Activated T-helper 2 cell treated with anti-CD3 and anti-CD28 coated beads, Interferon-gamma antibody, Interleukin-2, Interleukin-4, amounts not matched to agents 10 μg/mL and 5 μg/mL and 100 μg/mL, durations not matched to agents 14 hours and 24 hours and 36 hours (primary cell): ENCODE data around the gene TPRG1. TPM values are rescaled to one million over a fixed set of nuclear protein-coding genes. Genes with fewer than 3 reads are reported as not detected.
"Not testable (repeated sequence)": the region's sequence is repeated elsewhere in the genome, so short reads cannot be mapped to it uniquely, and the experiment has no call there.

ENCODE experiments used
- DNase-seq: peaks from one replicate; pipeline ENCODE4 v3.0.0; 2021; ENCODE audit warnings: low spot score
- H3K27ac Mint-ChIP-seq: one replicate; pipeline ENCODE4 v1.8.0; 2021; ENCODE audit warnings: mixed read lengths
- H3K27me3 Mint-ChIP-seq: one replicate; pipeline ENCODE4 v1.8.0; 2021; ENCODE audit warnings: low read depth, mixed read lengths
- H3K36me3 Mint-ChIP-seq: one replicate; pipeline ENCODE4 v1.8.0; 2021; ENCODE audit warnings: low read depth, mixed read lengths
- H3K4me1 Mint-ChIP-seq: one replicate; pipeline ENCODE4 v1.8.0; 2021; ENCODE audit warnings: low read depth, mixed read lengths
- H3K4me3 Mint-ChIP-seq: one replicate; pipeline ENCODE4 v1.8.0; 2021; ENCODE audit warnings: low read depth, mild to moderate bottlenecking, moderate library complexity, mixed read lengths
- H3K9me3 Mint-ChIP-seq: one replicate; pipeline ENCODE4 v1.8.0; 2021; ENCODE audit warnings: mixed read lengths
- intact Hi-C: fragments of 100-400 bp; cut with micrococcal nuclease; formaldehyde crosslinking; loops from one replicate; pipeline ENCODE4 v1.15.1; 2023
- total RNA-seq: library from RNA; stranded (reverse); gene quantifications from 2 replicates; pipeline ENCODE4 v1.2.3, GENCODE V29; 2022

Gene TPRG1
- total RNA-seq, 1 donor from 2014 or later, result 91.8 TPM

DNA sequence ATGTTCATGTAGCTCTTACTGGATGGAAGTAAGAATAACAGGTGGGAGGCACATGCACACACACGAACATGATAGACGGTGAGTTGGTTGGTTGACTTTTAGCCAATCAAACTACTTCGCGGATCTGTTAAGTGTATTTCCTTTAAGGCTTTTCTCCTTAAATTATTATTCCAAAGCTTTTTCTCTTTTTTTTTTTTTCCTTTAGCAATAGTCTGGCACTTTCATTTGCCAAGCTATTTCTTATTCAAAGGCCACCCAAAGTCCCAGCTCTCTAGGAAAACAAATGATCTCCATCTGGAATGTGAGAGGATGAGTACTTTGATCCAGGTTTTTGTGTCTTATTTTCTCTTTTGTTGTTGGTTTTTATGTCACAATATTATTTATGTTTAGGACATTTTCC, 141.1 kb downstream of the TPRG1 start:
- no peak for DNase-seq
- Mint-ChIP-seq H3K27ac (peak overlapping the region; percentile 36), H3K27me3 (no peaks in the 10 kb centered on the region), H3K4me1 (peaks cover 60% of the 10 kb centered on the region), H3K9me3 (peaks cover 5% of the 10 kb centered on the region), H3K36me3 (peaks cover 98% of the 10 kb centered on the region), H3K4me3 (peak overlapping the region; percentile 86)
- intact Hi-C loops, result no loop called here

- Mint-ChIP-seq H3K4me1 (peaks cover 81% of the 10 kb centered on the region), H3K9me3 (peaks cover 21% of the 10 kb centered on the region), H3K27me3 (no peaks in the 10 kb centered on the region), H3K4me3 (peak overlapping the region; percentile 49), H3K36me3 (peaks cover 100% of the 10 kb centered on the region), H3K27ac (peak overlapping the region; percentile 69)
- intact Hi-C loops, result no loop called here
- DNase-seq, result no peak
Measured at GRCh38 chr3:189316296-189317019, 144.7 kb downstream of the TPRG1 start.

DNA sequence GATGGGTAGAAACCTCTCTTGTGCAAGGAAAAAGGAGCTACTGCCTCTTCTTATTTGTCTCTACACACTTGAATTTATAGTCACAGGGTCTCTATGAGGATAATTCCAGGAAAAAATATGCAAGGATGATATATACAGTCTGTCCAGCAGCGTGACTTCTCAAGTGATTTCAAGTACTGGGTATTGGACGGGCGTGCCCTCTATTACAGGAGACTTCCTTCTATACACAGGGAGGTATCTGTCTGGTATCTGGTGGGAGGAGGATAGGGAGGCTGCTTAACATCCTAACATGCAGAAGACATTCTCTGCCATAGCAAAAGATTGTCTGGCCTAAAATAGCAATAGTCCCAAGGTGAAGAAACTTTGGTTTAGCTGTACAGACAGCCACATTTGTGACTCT, 146.1 kb downstream of the TPRG1 start:
- peaks cover 88% of the 10 kb centered on the region for H3K4me1 Mint-ChIP-seq
- intact Hi-C loops, result no loop called here
- no peaks in the 10 kb centered on the region for H3K27me3 Mint-ChIP-seq
- H3K27ac Mint-ChIP-seq, result peak overlapping the region; percentile 51
- no peak for DNase-seq
- H3K4me3 Mint-ChIP-seq, result peak overlapping the region; percentile 22
- peaks cover 34% of the 10 kb centered on the region for H3K9me3 Mint-ChIP-seq
- H3K36me3 Mint-ChIP-seq, result peaks cover 100% of the 10 kb centered on the region

GRCh38 chr3:189320511-189320910, 148.7 kb downstream of the TPRG1 start:
- no peak for DNase-seq
- intact Hi-C loops, result loop anchor here (5.0 kb wide), 1 partner anchor 627 kb away; no protein-coding TSS in a partner anchor
- peak overlapping the region; percentile 68 for H3K27ac Mint-ChIP-seq
- peaks cover 30% of the 10 kb centered on the region for H3K9me3 Mint-ChIP-seq
- peaks cover 91% of the 10 kb centered on the region for H3K4me1 Mint-ChIP-seq
- peaks cover 95% of the 10 kb centered on the region for H3K36me3 Mint-ChIP-seq
- no peak overlapping the region for H3K4me3 Mint-ChIP-seq
- no peaks in the 10 kb centered on the region for H3K27me3 Mint-ChIP-seq

DNA sequence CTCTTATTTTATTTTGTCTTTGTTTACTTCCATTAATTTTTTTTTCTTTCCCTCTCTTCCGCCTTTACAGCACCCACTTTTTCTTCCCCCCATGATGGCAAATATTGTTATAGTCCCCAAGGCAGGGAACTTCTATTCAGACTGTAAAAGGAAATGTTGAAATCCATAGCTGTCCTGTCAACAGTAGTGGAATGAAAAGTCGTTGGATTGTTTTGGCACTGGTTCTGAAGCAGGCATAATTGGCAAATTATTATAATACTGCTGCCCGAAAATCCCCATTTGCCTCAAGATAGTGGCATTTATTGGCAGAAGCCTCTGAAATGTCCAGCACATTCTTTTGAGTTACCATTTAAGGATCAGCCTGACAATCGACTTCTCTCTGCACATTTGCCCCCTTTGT, 150.6 kb downstream of the TPRG1 start:
- no peaks in the 10 kb centered on the region for H3K27me3 Mint-ChIP-seq
- no peak for DNase-seq
- peaks cover 92% of the 10 kb centered on the region for H3K36me3 Mint-ChIP-seq
- no peak overlapping the region for H3K4me3 Mint-ChIP-seq
- peaks cover 36% of the 10 kb centered on the region for H3K9me3 Mint-ChIP-seq
- peaks cover 89% of the 10 kb centered on the region for H3K4me1 Mint-ChIP-seq
- peak overlapping the region; percentile 100 for H3K27ac Mint-ChIP-seq
- intact Hi-C loops, result loop anchor here (5.0 kb wide), 1 partner anchor 625 kb away; no protein-coding TSS in a partner anchor

DNA sequence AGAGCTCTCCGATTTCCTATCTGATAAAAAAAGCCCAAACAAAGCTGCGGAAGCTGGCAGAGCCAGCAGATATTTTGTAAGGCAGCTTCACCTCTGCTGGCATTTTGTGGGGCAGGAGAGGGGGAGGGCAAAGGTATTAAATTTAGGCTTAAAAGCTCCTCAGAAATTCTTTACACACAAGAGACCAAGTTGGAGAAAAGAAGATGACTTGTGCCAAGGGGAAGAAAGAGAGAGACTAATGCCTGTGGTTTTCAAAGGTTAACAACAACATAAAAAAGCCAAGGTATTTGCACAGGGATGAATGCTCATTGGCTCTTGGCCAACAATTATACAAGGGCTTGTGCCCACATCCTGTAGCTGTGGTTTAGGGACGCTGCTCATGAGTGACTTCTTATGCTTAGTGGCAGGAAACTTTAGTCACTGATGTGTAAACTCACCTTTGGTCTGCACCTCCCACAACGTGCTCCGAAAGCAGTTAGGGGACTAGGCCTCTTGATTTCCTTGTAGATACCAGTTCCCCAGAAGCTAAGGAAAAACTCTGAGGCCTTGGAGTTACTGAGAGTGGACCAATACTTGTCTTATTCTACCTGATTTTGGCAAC, 152.9 kb downstream of the TPRG1 start:
- peak overlapping the region; percentile 82 for H3K4me3 Mint-ChIP-seq
- H3K27ac Mint-ChIP-seq, result peak overlapping the region; percentile 100
- H3K36me3 Mint-ChIP-seq, result peaks cover 87% of the 10 kb centered on the region
- intact Hi-C loops, result loop anchor here (1.0 to 5.0 kb wide), 7 partner anchors 16 to 623 kb away; no protein-coding TSS in a partner anchor
- H3K9me3 Mint-ChIP-seq, result peaks cover 40% of the 10 kb centered on the region
- H3K27me3 Mint-ChIP-seq, result no peaks in the 10 kb centered on the region
- H3K4me1 Mint-ChIP-seq, result peaks cover 83% of the 10 kb centered on the region
- peak; percentile 88 for DNase-seq

GRCh38 chr3:189325454-189325853, 153.7 kb downstream of the TPRG1 start:
- peaks cover 83% of the 10 kb centered on the region for H3K4me1 Mint-ChIP-seq
- intact Hi-C loops, result loop anchor here (2.0 kb wide), 2 partner anchors 49 to 69 kb away; no protein-coding TSS in a partner anchor
- H3K36me3 Mint-ChIP-seq, result peaks cover 84% of the 10 kb centered on the region
- H3K27me3 Mint-ChIP-seq, result no peaks in the 10 kb centered on the region
- peaks cover 35% of the 10 kb centered on the region for H3K9me3 Mint-ChIP-seq
- peak overlapping the region; percentile 100 for H3K27ac Mint-ChIP-seq
- no peak for DNase-seq
- no peak overlapping the region for H3K4me3 Mint-ChIP-seq

DNA sequence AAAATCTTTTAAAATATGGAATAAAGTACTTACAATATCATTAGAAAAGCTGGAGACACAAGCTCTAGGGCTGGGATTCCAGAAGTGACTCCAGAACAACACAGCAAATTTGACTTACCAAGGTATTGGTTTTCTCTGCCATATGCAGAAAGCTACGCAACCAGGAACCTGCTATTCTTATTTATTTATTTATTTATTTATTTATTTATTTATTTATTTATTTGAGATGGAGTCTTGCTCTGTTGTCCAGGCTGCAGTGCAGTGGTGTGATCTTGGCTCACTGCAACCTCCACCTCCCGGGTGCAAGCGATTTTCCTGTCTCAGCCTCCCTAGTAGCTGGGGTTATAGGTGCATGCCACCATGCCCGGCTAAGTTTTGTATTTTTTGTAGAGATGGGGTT, 157.9 kb downstream of the TPRG1 start:
- intact Hi-C loops, result loop anchor here (2.0 to 5.0 kb wide), 4 partner anchors 25 to 293 kb away; no protein-coding TSS in a partner anchor
- DNase-seq, H3K27me3 Mint-ChIP-seq: not testable (repeated sequence)
- H3K9me3 Mint-ChIP-seq, result peaks cover 27% of the 10 kb centered on the region
- peaks cover 71% of the 10 kb centered on the region for H3K36me3 Mint-ChIP-seq
- peak overlapping the region; percentile 27 for H3K4me3 Mint-ChIP-seq
- H3K4me1 Mint-ChIP-seq, result peaks cover 76% of the 10 kb centered on the region
- peak overlapping the region; percentile 93 for H3K27ac Mint-ChIP-seq

GRCh38 chr3:189330066-189330465, 158.3 kb downstream of the TPRG1 start:
- Mint-ChIP-seq H3K9me3 (peaks cover 27% of the 10 kb centered on the region), H3K27ac (peak overlapping the region; percentile 93), H3K27me3 (no peaks in the 10 kb centered on the region), H3K36me3 (peaks cover 70% of the 10 kb centered on the region), H3K4me1 (peaks cover 77% of the 10 kb centered on the region), H3K4me3 (peak overlapping the region; percentile 27)
- intact Hi-C loops, result loop anchor here (2.0 to 5.0 kb wide), 4 partner anchors 25 to 293 kb away; no protein-coding TSS in a partner anchor
- DNase-seq, result no peak

DNA sequence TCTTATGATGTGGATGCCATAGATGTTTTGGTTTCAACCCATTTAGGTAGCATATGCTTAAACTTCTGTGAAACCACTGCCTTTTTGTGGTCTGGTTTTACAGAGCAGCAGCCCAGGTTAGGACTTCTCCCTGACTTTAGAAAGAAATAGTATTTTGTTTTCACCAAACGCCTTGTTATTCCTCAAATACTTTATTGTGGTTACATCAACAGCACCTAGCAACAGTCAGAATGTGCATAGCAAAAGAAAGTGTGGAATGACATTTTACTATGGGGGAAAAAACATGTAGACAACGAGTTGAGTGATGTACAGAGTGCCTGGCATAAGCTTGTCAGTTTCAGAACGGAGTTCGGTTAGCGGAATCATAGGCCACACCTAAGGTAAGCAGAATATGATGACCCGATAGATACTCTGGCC, 159.2 kb downstream of the TPRG1 start:
- peak overlapping the region; percentile 47 for H3K4me3 Mint-ChIP-seq
- peaks cover 72% of the 10 kb centered on the region for H3K4me1 Mint-ChIP-seq
- peak overlapping the region; percentile 93 for H3K27ac Mint-ChIP-seq
- H3K9me3 Mint-ChIP-seq, result peaks cover 30% of the 10 kb centered on the region
- peaks cover 66% of the 10 kb centered on the region for H3K36me3 Mint-ChIP-seq
- H3K27me3 Mint-ChIP-seq, result no peaks in the 10 kb centered on the region
- intact Hi-C loops, result loop anchor here (1.0 to 5.0 kb wide), 7 partner anchors 23 to 292 kb away; no protein-coding TSS in a partner anchor
- DNase-seq, result no peak

- intact Hi-C loops, result loop anchor here (5.0 kb wide), 1 partner anchor 33 kb away; no protein-coding TSS in a partner anchor
- DNase-seq, result no peak
- H3K27me3 Mint-ChIP-seq, result no peaks in the 10 kb centered on the region
- peaks cover 29% of the 10 kb centered on the region for H3K9me3 Mint-ChIP-seq
- peaks cover 58% of the 10 kb centered on the region for H3K4me1 Mint-ChIP-seq
- peaks cover 65% of the 10 kb centered on the region for H3K36me3 Mint-ChIP-seq
- H3K4me3 Mint-ChIP-seq, result no peak overlapping the region
- peak overlapping the region; percentile 68 for H3K27ac Mint-ChIP-seq
Measured at GRCh38 chr3:189334064-189334920, 162.5 kb downstream of the TPRG1 start.

DNA sequence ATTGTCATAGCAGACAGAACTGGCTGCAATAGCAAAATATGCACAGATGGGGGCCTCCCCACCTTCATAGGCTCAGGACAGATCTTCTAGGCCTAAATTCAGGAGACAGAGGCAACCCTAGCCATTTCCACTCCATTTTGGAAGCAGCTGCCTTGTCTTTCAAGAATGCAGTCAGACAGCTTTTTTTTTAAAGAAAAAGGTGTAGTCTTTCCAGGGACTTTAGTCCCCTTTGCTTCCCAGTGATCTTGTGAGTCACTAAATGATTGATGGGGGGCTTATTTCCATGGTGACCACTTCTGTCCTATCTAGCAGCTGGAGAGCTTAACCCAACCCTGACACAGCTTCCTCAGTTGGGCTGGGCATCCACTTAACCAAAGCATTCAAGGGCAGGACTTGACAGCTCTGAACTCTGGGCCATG, 165.9 kb downstream of the TPRG1 start:
- intact Hi-C loops, result no loop called here
- Mint-ChIP-seq H3K27me3 (no peaks in the 10 kb centered on the region), H3K4me1 (peaks cover 45% of the 10 kb centered on the region), H3K27ac (no peak overlapping the region), H3K4me3 (no peak overlapping the region), H3K9me3 (peaks cover 30% of the 10 kb centered on the region), H3K36me3 (peaks cover 69% of the 10 kb centered on the region)
- no peak for DNase-seq
